HT-29 (cell line): Measurements from ENCODE around the gene AGR2. TPM values are rescaled to one million over a fixed set of nuclear protein-coding genes. Genes with fewer than 3 reads are reported as not detected.

Experiments used
- total RNA-seq: library from RNA; depleted of rRNA; stranded (reverse); fragments of >200 nt; shearing (Covaris generic); gene quantifications from 2 replicates; pipeline ENCODE4 v1.2.3, GENCODE V29; 2014; rRNA removed

The AGR2 gene
- total RNA-seq, 1 experiment from 2014 or later: 215 TPM

Other genes starting within 250 kb of the AGR2 start
- gene ANKMY2, start 159.2 kb downstream of the AGR2 start, total RNA-seq: 8.8 and 10.2 TPM in 2 replicates
- 110 and 115 TPM in 2 replicates for gene BZW2, start 158.8 kb downstream of the AGR2 start, total RNA-seq
- gene TSPAN13, start 51.2 kb downstream of the AGR2 start, total RNA-seq: 25.9 and 33.8 TPM in 2 replicates
- gene AGR3, start 77.0 kb upstream of the AGR2 start, total RNA-seq: 6.2 and 17.9 TPM in 2 replicates